ENCODE measurements around the gene QKI.

The QKI gene

GRCh38 chr6:163432300-163432699, 17.8 kb downstream of the QKI start:
- no peak for TF ChIP-seq NFIC (IDR thresholded peaks at IDR 0.05)
- no peak for TF ChIP-seq EP300 (IDR thresholded peaks at IDR 0.05; ENCODE audit: borderline replicate concordance)
- TF ChIP-seq, protein P1, sequence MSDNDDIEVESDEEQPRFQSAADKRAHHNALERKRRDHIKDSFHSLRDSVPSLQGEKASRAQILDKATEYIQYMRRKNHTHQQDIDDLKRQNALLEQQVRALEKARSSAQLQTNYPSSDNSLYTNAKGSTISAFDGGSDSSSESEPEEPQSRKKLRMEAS (IDR thresholded peaks at IDR 0.05), result no peak

- TF ChIP-seq REST (IDR thresholded peaks at IDR 0.05; ENCODE audit: low read depth), result no peak
- no peak for TF ChIP-seq CREB1 (IDR thresholded peaks at IDR 0.05; ENCODE audit: low read depth)
- TF ChIP-seq CEBPB (IDR thresholded peaks at IDR 0.05), result peak; percentile 81
Measured at GRCh38 chr6:163435023-163435422, 20.5 kb downstream of the QKI start.

GRCh38 chr6:163436843-163437242, 22.3 kb downstream of the QKI start:
- TF ChIP-seq RAD21 (IDR thresholded peaks at IDR 0.05; ENCODE audit: low read depth) (no peak), ZBTB7A (IDR thresholded peaks at IDR 0.05; ENCODE audit: low read depth) (no peak), TCF12 (IDR thresholded peaks at IDR 0.05; ENCODE audit: low read depth) (no peak), TAF1 (IDR thresholded peaks at IDR 0.05; ENCODE audit: low read depth) (no peak), YY1 (IDR thresholded peaks at IDR 0.05; ENCODE audit: low read depth) (no peak), EGR1 (IDR thresholded peaks at IDR 0.05) (no peak), FOXM1 (IDR thresholded peaks at IDR 0.05; ENCODE audit: borderline replicate concordance, low read depth) (no peak), NFIC (IDR thresholded peaks at IDR 0.05) (no peak), CEBPB (IDR thresholded peaks at IDR 0.05) (no peak), REST (IDR thresholded peaks at IDR 0.05; ENCODE audit: low read depth) (no peak), EP300 (IDR thresholded peaks at IDR 0.05; ENCODE audit: borderline replicate concordance) (no peak)
- TF ChIP-seq, protein P1 (IDR thresholded peaks at IDR 0.05), result no peak
- TF ChIP-seq, protein P2, sequence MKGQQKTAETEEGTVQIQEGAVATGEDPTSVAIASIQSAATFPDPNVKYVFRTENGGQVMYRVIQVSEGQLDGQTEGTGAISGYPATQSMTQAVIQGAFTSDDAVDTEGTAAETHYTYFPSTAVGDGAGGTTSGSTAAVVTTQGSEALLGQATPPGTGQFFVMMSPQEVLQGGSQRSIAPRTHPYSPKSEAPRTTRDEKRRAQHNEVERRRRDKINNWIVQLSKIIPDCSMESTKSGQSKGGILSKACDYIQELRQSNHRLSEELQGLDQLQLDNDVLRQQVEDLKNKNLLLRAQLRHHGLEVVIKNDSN (IDR thresholded peaks at IDR 0.05), result no peak

GRCh38 chr6:163437466-163437865, 22.9 kb downstream of the QKI start:
- TF ChIP-seq RAD21 (IDR thresholded peaks at IDR 0.05; ENCODE audit: low read depth) (no peak), EP300 (IDR thresholded peaks at IDR 0.05; ENCODE audit: borderline replicate concordance) (no peak), REST (IDR thresholded peaks at IDR 0.05; ENCODE audit: low read depth) (no peak), TAF1 (IDR thresholded peaks at IDR 0.05; ENCODE audit: low read depth) (no peak), YY1 (IDR thresholded peaks at IDR 0.05; ENCODE audit: low read depth) (no peak)
- TF ChIP-seq, protein P1 (IDR thresholded peaks at IDR 0.05), result no peak

DNA sequence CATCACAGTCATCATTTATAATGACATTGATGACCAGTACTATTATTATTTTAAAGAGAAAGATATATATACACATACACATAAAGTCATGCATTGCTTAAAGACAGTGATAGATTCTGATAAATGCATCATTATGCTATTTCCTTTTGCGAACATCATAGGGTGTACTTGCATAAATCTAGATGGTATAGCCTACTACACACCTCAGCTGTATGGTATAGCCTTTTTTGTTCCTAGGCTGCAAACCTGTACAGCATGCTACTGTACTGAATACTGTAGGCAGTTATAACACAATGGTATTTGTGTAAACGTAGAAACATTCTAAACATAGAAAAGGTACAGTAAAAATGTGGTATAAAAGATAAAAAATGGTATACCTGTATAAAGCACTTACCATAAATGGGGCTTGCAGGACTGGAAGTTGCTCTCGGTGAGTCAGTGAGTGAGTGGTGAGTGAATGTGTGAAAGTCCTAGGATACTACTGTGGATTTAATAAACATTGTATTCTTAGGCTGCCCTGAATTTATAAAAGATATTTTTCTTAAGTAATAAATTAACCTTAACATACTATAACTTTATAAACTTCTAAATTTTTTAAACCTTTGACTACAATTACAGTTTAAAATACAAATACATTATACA, 23.9 kb downstream of the QKI start:
- TF ChIP-seq TCF12 (IDR thresholded peaks at IDR 0.05; ENCODE audit: low read depth) (no peak), EP300 (IDR thresholded peaks at IDR 0.05; ENCODE audit: borderline replicate concordance) (no peak), ZBTB7A (IDR thresholded peaks at IDR 0.05; ENCODE audit: low read depth) (no peak), NFIC (IDR thresholded peaks at IDR 0.05) (no peak), REST (IDR thresholded peaks at IDR 0.05; ENCODE audit: low read depth) (no peak), FOXM1 (IDR thresholded peaks at IDR 0.05; ENCODE audit: borderline replicate concordance, low read depth) (no peak), EGR1 (IDR thresholded peaks at IDR 0.05) (no peak), CREB1 (IDR thresholded peaks at IDR 0.05; ENCODE audit: low read depth) (no peak), CEBPB (IDR thresholded peaks at IDR 0.05) (no peak), RAD21 (IDR thresholded peaks at IDR 0.05; ENCODE audit: low read depth) (no peak), TEAD4 (IDR thresholded peaks at IDR 0.05) (no peak), YY1 (IDR thresholded peaks at IDR 0.05; ENCODE audit: low read depth) (no peak), TAF1 (IDR thresholded peaks at IDR 0.05; ENCODE audit: low read depth) (no peak)
- TF ChIP-seq, protein P1 (IDR thresholded peaks at IDR 0.05), result no peak
- TF ChIP-seq, protein P2 (IDR thresholded peaks at IDR 0.05), result no peak
